Right lobe of liver (tissue), 6 donors: ENCODE results near the gene GPRC5A. TPM values are rescaled to one million over a fixed set of nuclear protein-coding genes. Genes with fewer than 3 reads are reported as not detected.
A peak's percentile ranks its signal among the peaks of the same experiment; 100 is the strongest.
"Not testable (repeated sequence)": the region's sequence is repeated elsewhere in the genome, so short reads cannot be mapped to it uniquely, and the experiment has no call there.

ENCODE experiments used
- ATAC-seq, 4 donors: fragments of 200-7000 bp; cut with Tn5 transposase; one replicate each; pipeline ENCODE4 v1.9.1; 2020; ENCODE audit warnings: mild to moderate bottlenecking in 4 of 4, moderate library complexity in 4 of 4
- DNase-seq, 3 donors: peaks; one replicate each; pipeline ENCODE4 v3.0.0-alpha.2; 2020
- H3K27ac ChIP-seq, 3 donors: fragments of 200-600 bp; one replicate each; pipeline ENCODE4 v1.8.0; 2022
- H3K27me3 ChIP-seq, 2 donors: fragments of 200-600 bp; one replicate each; pipeline ENCODE4 v1.8.0; 2022
- H3K36me3 ChIP-seq, 4 donors: fragments of 200-600 bp; sonication (generic) in 1 of 4; one replicate each; pipeline versions ENCODE4 v1.5.1 to v1.8.0; 2017 to 2022; ENCODE audit warnings: control low read depth in 1 of 4
- H3K4me1 ChIP-seq, 4 donors: fragments of 200-600 bp; sonication (generic) in 1 of 4; one replicate each; pipeline versions ENCODE4 v1.5.1 to v1.8.0; 2017 to 2022; ENCODE audit warnings: control low read depth in 1 of 4
- H3K4me3 ChIP-seq, 3 donors: fragments of 200-600 bp; one replicate each; pipeline ENCODE4 v1.8.0; 2022
- H3K9me3 ChIP-seq, 4 donors: fragments of 200-600 bp; sonication (generic) in 1 of 4; one replicate each; pipeline versions ENCODE4 v1.5.1 to v1.8.0; 2017 to 2022; ENCODE audit warnings: control low read depth in 1 of 4
- POLR2A ChIP-seq: fragments of 450-650 bp; IDR thresholded peaks from one replicate; pipeline ENCODE4 v1.6.1; 2017; ENCODE audit warnings: antibody characterized with exemption, mild to moderate bottlenecking
- WGBS: methylation state at CpG from one replicate; pipeline ENCODE4 v1.1.6; 2018; ENCODE audit warnings: low coverage, low lambda C conversion rate; ENCODE audit not compliant: insufficient coverage; ENCODE audit errors: missing lambda C conversion rate; 5-methylcytosine and 5-hydroxymethylcytosine counted together
- intact Hi-C, 2 donors: fragments of 100-400 bp; cut with DNase I; formaldehyde crosslinking; loops; one replicate each; pipeline versions ENCODE4 v1.11.2 to v1.14.1; 2022
- total RNA-seq, 6 experiments: library from RNA; depleted of rRNA in 2 of 6; stranded (reverse); fragments of >200 nt in 2 of 6; fragmentation: NEBNext Ultra II Directional in 3 of 6; extraction: Animal tissue kit (Norgen Biotek cat#: 25700) in 3 of 6; gene quantifications; one replicate each; pipeline versions ENCODE4 v1.1.0 to v1.2.4, GENCODE V29; 2016 to 2023
- TF ChIP-seq, protein P1 (sequence below), 4 donors: fragments of 200-600 bp in 3 of 4; fragments of 450-650 bp in 1 of 4; IDR thresholded peaks; one replicate each; pipeline versions ENCODE4 v1.5.1 to v1.8.0; 2016 to 2022; ENCODE audit warnings: antibody characterized with exemption in 4 of 4, mild to moderate bottlenecking in 2 of 4
- donor health status: DM: no; HTN: yes; CAD: no.
- donor health status: DM: no; HTN: no; CAD: no.
- donor health status: DM: no; HTN: no; CAD: no.
- donor health status: DM: no; HTN: yes; CAD: no.
- donor health status: DM: no; HTN: yes; CAD: no.

The GPRC5A gene
- total RNA-seq, 6 experiments from 2014 or later: 0.35 to 0.80 (median 0.44) TPM

DNA sequence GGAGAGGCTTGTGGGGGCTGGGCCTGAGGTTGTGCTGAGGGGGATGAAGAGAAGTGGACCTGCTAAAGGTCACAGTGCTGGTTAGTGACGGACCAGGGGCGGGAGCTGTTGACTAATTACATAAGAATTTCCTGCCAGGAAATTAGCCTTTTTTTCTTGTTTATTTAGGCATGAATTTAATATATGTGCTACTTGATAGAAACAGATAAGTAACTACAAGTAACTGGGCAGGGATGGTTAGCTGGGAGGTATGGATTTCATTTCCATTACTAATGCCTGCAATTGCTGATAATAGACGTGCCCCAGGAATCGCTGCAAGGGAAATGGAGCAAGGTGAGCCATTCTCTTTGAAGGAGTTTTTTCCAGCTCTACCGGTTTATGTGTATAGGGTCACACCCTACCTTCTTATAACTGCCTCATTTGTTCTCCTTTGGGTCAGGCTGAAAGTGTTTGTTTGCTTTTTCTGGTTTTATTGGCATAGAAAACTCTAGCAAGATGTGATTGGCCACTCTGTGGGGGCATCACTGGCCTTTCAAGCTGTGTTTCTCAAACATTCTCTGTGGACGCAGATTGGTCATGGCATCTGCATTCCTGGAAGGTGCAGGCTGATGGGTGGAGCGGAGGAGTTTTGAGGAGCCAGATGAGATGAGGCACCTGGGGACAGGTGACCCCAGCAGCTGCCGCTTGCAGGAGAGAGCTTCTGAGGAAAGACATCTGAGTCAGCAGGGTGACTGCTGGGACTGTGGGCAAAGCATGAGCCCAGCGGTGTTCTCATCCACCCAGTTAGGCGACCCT lies 19.0 kb upstream of the GPRC5A start:
- ATAC-seq (peak in 1 of 4 donors; percentile 30), DNase-seq (no peak)
- TF ChIP-seq, protein P1, sequence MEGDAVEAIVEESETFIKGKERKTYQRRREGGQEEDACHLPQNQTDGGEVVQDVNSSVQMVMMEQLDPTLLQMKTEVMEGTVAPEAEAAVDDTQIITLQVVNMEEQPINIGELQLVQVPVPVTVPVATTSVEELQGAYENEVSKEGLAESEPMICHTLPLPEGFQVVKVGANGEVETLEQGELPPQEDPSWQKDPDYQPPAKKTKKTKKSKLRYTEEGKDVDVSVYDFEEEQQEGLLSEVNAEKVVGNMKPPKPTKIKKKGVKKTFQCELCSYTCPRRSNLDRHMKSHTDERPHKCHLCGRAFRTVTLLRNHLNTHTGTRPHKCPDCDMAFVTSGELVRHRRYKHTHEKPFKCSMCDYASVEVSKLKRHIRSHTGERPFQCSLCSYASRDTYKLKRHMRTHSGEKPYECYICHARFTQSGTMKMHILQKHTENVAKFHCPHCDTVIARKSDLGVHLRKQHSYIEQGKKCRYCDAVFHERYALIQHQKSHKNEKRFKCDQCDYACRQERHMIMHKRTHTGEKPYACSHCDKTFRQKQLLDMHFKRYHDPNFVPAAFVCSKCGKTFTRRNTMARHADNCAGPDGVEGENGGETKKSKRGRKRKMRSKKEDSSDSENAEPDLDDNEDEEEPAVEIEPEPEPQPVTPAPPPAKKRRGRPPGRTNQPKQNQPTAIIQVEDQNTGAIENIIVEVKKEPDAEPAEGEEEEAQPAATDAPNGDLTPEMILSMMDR (IDR thresholded peaks at IDR 0.05): no peak
- H3K27me3 ChIP-seq: no peaks in the 10 kb centered on the region
- intact Hi-C loops: no loop called here
- no peaks in the 10 kb centered on the region for H3K9me3 ChIP-seq
- no peaks in the 10 kb centered on the region for H3K36me3 ChIP-seq
- no peaks in the 10 kb centered on the region for H3K4me1 ChIP-seq
- no peak overlapping the region for H3K27ac ChIP-seq
- WGBS: 65% methylated on average over 6 of the region's 10 CpGs
- no peak overlapping the region for H3K4me3 ChIP-seq

DNA sequence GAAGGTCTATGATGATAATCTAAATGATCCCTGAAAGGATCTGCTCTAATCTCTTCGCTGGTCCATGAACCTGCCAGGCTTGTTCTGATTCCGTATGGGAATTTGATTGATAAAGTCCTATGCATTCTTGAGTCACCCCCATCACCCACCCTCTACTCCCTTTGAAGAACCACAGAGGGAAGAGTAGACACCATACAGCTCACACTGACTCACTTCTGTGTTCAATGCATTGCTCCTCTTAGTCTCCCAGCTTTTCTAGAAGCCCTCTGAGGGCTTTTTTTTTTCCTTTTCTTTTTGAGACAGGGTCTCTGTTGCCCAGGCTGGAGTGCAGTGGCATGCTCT lies 18.5 kb upstream of the GPRC5A start:
- H3K27me3 ChIP-seq: no peaks in the 10 kb centered on the region

DNA sequence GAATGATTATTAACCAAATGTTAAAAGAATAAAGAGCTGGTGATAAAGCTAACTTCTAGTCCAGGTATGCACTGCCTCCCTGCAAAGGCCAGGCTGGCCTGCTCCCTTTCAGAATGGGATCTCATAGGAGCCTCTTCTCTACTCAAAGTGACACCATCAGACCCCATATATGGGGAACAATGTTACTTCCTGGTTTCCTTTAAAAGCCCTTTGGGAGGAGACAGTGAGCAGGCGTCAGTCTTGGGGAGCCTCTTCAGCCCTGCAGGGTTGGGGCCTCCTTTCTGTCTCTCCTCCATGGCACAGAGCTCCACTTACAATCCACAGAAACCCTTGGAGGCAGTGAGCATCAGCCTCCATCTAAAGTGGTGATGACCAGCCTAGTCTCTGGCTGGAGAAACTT lies 17.3 kb upstream of the GPRC5A start:
- Histone ChIP-seq H3K4me1 (no peaks in the 10 kb centered on the region), H3K27ac (no peak overlapping the region), H3K4me3 (no peak overlapping the region), H3K36me3 (no peaks in the 10 kb centered on the region), H3K9me3 (no peaks in the 10 kb centered on the region), H3K27me3 (no peaks in the 10 kb centered on the region)
- intact Hi-C loops: no loop called here
- TF ChIP-seq POLR2A: no peak
- TF ChIP-seq, protein P1 (IDR thresholded peaks at IDR 0.05): no peak
- ATAC-seq (no peak), DNase-seq (no peak)
- WGBS: 80% methylated on average over 1 of the region's 1 CpG

More for the DNA sequence above, 18.5 kb upstream of the GPRC5A start:
- WGBS: 90% methylated on average over 2 of the region's 2 CpGs
- Histone ChIP-seq H3K9me3 (no peaks in the 10 kb centered on the region), H3K36me3 (no peaks in the 10 kb centered on the region), H3K4me1 (no peaks in the 10 kb centered on the region), H3K4me3 (no peak overlapping the region), H3K27ac (no peak overlapping the region)
- intact Hi-C loops: no loop called here
- ATAC-seq (no peak), DNase-seq (no peak)
- TF ChIP-seq, protein P1 (IDR thresholded peaks at IDR 0.05): no peak
- no peak for TF ChIP-seq POLR2A

DNA sequence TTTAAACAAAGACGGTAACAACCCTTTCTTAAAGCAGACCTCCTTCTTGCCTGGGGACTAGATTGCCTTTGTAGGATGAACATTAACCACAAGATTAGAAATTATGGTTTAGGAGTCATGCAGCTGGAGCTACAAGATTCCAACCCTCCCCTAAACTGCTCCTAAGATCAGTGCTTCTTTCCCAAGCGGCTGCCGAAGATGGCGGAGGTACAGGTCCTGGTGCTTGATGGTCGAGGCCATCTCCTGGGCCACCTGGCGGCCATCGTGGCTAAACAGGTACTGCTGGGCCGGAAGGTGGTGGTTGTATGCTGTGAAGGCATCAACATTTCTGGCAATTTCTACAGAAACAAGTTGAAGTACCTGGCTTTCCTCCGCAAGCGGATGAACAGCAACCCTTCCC lies 16.1 kb upstream of the GPRC5A start:
- H3K27me3 ChIP-seq, H3K4me3 ChIP-seq, intact Hi-C loops, H3K36me3 ChIP-seq, H3K9me3 ChIP-seq, DNase-seq, H3K27ac ChIP-seq, ATAC-seq, H3K4me1 ChIP-seq: not testable (repeated sequence)
- 84% methylated on average over 3 of the region's 10 CpGs for WGBS

DNA sequence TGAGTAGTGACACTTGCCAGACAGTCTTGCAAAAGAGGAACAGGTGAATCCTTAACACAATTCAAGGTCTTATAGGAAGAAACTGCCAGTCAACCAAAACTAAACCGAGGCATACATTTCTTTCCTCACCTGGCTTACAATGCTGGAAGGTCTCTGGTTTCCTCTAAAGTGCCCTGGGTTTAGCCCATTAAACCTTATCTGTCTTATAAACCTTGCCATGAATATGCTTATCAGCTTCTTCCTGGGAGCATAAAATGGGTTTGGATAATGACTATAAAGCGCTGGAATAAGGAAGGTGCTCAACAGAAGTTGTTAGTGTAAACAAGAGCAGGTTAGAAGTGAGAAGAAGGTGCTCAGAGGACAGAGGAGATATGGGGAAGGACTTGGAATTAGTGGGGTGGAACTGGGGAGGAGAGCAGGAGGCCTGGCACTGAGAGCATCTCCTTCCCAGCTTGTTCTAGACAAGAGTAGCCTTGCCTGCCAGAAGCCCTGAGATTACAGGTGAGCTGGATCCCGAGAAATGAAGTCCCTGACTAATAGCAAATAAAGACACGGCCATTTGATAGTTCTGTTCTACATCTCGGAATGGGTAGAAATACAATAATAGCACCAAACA lies 14.1 kb upstream of the GPRC5A start:
- ATAC-seq (no peak), DNase-seq (no peak)
- intact Hi-C loops: no loop called here
- Histone ChIP-seq H3K27me3 (no peaks in the 10 kb centered on the region), H3K9me3 (no peaks in the 10 kb centered on the region), H3K27ac (no peak overlapping the region), H3K4me1 (no peaks in the 10 kb centered on the region), H3K36me3 (no peaks in the 10 kb centered on the region), H3K4me3 (no peak overlapping the region)
- TF ChIP-seq POLR2A: no peak
- TF ChIP-seq, protein P1 (IDR thresholded peaks at IDR 0.05): no peak
- 83% methylated on average over 5 of the region's 5 CpGs for WGBS
